Cardiac fibroblast (primary cell): Measurements from ENCODE around the gene FOXN3.
"Not testable (repeated sequence)": the region's sequence is repeated elsewhere in the genome, so short reads cannot be mapped to it uniquely, and the experiment has no call there.

Experiments
- DNase-seq, 2 donors: peaks; one replicate each; pipeline versions ENCODE4 v3.0.0 to v3.0.0-alpha.2; 2010; ENCODE audit warnings: low read depth in 2 of 2
- H3K4me3 ChIP-seq, 2 donors: replicated peaks in 1 of 2; 1 replicate in 1 of 2; 2 replicates in 1 of 2; pipeline ENCODE4 v1.5.1; 2011; ENCODE audit warnings: low read depth in 2 of 2, low read length in 2 of 2, mild to moderate bottlenecking in 2 of 2, moderate library complexity in 1 of 2
- CTCF ChIP-seq: IDR thresholded peaks from one replicate; pipeline ENCODE4 v1.5.1; 2011; ENCODE audit warnings: low read depth, mild to moderate bottlenecking, low read length, inconsistent platforms

The FOXN3 gene

GRCh38 chr14:89251061-89251460 is 166.0 kb downstream of the FOXN3 start:
- TF ChIP-seq CTCF = no peak
- H3K4me3 ChIP-seq = no peak overlapping the region
- no peak for DNase-seq

GRCh38 chr14:89250655-89250975 is 166.4 kb downstream of the FOXN3 start:
- DNase-seq, H3K4me3 ChIP-seq: not testable (repeated sequence)

- H3K4me3 ChIP-seq = no peak overlapping the region
- DNase-seq = no peak
- no peak for TF ChIP-seq CTCF
Measured at GRCh38 chr14:89249972-89250654, 166.9 kb downstream of the FOXN3 start.

GRCh38 chr14:89249065-89249695 is 167.9 kb downstream of the FOXN3 start:
- no peak overlapping the region for H3K4me3 ChIP-seq
- TF ChIP-seq CTCF = no peak
- no peak for DNase-seq

- no peak overlapping the region for H3K4me3 ChIP-seq
- no peak for DNase-seq
- no peak for TF ChIP-seq CTCF
Measured at GRCh38 chr14:89248411-89249064, 168.5 kb downstream of the FOXN3 start.

GRCh38 chr14:89247457-89248122 is 169.4 kb downstream of the FOXN3 start:
- DNase-seq = no peak
- TF ChIP-seq CTCF = no peak
- H3K4me3 ChIP-seq = no peak overlapping the region

- no peak for TF ChIP-seq CTCF
- no peak overlapping the region for H3K4me3 ChIP-seq
- DNase-seq = no peak
Measured at GRCh38 chr14:89246290-89246689, 170.7 kb downstream of the FOXN3 start.
